ENCODE measurements around the gene DCAF8L2.
"Not testable (repeated sequence)": the region's sequence is repeated elsewhere in the genome, so short reads cannot be mapped to it uniquely, and the experiment has no call there.

The DCAF8L2 gene

DNA sequence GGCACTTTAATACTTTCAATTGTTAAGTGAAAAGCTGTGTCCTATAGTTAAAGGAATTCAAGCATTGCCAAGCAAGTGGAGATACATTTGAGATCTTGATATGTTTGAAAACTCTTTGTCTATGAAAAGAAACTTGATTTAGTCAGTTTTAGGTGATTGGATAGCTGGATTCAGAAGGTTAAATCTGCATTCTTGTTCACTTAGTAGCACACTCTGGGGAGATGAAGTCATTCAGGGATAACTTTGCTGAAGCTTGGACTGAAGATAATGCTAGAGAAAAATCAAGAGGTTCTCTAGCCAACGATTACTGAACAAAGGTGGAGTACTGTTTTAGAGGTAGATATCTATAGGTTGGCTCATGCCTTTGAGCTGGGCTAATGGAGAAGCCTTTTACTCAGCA is 90.6 kb downstream of the DCAF8L2 start:
- DNase-seq = no peak

DNA sequence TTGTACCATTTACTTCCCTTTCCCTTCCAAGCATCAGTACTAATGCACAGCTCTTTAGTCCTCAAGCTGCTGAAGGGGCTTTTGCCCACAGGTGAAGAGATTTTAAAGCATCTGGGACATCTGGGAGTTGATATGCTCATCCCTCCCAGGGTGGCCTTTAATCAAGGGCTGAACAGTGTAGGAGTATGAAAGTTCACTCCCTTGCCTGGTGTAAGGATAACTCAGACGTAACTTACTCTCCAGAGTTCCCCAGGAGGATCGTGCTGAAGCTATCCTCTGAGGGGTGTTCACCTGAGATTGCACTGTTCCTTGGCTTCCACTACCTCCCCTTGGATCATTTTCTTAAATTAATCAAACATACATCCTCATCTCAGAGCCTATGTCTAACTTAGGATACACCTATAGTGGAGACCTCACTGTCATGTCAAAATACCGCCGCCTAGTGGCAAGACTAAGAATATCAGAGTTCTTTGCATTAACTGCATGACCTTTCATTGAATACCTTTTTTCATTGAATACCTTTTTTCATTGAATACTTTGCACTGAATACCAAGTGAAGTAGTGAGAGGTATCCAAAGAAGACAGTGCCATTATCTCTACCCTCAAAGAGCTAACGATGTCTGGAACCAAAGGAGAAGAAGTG is 93.5 kb downstream of the DCAF8L2 start:
- not testable (repeated sequence) for DNase-seq

DNA sequence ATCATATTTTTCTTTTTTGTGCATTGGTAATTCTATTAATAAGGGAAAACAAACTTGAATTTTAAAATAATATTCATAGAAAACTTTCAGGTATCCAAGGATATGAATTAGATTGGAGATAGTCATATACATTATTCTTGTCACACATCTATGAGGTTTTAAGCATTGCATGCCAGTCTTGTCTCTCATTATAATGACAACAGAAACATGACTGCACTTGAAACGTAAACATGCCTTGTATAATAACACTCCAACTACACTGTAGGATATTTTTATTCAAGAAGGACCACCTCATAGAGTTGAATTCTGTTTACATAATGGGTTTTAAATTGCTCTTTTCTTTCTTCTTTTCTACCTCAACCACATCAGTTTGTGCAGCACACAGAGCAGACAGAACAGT is 104.5 kb downstream of the DCAF8L2 start:
- DNase-seq = no peak

DNA sequence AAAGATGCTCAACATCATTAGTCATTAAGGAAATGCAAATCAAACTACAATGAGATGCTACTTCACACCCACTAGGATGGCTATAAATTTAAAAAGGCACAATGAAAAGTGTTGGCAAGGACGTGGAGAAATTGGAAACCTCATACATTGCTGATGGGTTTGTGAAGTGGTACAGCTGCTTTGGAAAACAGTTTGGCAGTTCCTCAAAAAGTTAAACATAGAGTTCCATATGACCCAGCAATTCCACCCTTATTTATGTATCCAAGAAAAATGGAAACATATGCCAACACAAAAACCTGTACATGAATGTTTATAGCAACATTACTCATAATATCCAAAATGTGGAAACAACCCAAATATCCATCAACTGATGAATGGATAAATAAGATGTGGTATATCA is 116.4 kb downstream of the DCAF8L2 start:
- no peak for DNase-seq

DNA sequence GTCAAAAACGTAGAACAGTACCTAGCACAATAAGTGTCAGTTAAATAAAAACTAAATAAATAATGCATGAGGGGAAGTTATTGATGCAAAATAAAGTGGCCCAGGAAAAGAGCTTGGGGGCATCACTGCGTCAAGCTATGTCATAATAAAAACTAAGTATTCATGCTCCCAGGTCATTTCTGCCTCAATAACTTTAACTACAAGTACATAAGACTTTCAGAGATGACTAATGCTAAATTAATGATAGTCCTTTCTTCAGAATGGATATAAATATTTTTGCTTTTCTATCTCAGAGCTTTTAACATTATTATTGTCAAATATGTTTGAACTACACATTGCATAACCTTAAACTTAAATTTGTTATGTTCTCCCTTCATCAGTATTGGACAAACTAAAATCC is 125.5 kb downstream of the DCAF8L2 start:
- DNase-seq = no peak

DNA sequence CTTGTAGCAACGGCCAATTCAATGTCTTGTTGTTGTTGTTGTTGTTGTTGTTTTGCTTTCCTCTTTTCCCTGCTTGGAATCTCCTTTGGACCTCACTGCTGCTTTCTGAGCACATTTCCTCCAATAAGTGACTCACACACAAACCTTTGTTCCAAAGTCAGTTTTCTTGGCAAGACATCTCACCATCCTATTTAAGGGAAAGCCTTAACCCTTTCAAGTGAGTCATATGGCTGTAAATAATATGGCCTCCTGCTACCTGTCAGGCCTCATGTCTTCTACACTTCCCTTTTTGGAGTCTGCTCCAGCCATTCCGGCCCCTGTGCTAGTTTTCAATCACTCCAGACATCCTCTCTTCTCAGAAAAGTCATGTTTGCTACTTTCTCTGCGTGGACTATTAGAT is 138.1 kb downstream of the DCAF8L2 start:
- DNase-seq = no peak

DNA sequence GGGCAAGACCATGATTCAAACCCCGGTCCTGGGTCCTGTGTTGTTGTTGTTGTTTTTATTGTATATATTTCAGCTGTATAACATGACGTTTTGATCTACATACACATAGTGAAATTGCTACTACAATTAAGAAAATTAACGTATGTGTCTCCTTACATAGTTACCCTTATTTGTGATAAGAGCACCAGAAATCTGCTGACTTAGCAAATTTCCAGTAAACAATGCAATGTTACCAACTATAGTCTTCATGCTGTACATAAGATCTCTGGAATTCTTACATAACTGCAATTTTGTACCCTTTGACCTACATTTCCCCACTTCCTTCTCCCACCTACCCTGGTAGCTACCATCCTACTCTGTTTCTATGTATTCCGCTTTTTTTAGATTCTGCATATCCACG is 141.8 kb downstream of the DCAF8L2 start:
- DNase-seq = no peak

DNA sequence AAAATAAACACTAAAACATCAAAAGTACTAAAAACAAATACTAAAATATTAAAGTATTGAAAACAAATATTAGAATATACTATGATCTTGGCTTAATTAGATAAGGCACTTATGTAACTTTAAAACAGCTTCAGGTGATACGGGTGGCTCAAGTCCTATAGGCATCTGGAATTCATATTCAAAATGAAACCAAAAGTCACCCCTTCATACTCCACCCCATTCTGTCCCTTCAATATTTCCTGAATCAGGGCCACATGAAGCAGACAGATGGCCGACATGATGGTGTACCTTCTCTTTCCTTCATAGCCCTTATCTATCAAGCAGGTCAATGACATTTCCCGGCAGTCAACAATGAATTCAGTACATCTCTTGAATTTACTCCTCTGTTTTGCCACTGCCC is 145.8 kb downstream of the DCAF8L2 start:
- DNase-seq = no peak

DNA sequence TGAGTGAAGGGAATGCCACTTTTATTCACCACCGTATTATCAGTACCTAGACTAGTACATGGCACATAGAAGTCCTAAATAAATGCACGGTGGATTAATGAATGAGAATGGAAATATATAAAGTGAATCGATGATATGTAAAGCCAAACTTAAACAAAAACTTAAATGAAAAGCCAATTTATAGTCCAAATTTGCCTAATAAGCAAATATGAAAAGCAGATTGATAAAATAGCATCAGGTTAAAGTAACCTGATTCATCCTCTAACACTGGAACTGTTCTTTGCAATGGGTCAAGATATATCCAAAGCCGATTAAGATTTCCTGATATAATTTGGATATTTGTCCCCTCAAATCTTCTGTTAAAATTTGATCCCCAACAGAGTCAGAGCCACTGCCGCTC is 150.8 kb downstream of the DCAF8L2 start:
- no peak for DNase-seq

DNA sequence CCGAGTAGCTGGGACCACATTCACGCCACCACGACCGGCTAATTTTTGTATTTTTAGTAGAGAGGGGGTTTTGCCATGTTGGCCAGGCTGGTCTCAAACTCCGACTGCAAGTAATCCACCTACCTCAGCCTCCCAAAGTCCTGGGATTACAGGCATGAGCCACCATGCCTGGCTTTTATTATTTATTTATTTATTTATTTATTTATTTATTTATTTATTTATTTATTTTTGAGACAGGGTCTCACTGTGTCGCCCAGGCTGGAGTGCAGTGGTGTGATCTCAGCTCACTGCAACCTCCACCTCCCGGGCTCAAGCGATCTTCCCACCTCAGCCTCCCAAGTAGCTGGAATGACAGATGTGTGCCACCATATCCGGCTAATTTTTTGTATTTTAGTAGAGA is 153.4 kb downstream of the DCAF8L2 start:
- not testable (repeated sequence) for DNase-seq

DNA sequence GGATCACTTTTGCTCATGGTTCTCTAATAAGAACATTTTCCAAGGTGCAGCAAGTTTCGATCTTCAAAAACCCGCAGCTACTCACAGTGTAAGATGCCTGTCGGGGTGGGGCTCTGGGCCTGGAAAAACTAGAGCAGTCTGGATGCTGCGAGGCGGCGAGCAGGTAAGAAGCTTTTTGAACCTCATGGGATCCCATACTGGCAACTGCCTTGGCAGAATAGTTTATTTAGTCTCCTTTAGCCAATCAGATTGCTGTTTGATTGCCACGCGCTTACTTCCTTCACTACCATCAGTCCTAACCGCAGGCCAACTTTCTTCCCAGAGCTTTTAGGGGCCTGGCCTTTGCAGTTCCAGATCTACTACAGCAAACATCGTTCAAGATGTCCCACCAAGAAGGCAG is 156.4 kb downstream of the DCAF8L2 start:
- DNase-seq = no peak

DNA sequence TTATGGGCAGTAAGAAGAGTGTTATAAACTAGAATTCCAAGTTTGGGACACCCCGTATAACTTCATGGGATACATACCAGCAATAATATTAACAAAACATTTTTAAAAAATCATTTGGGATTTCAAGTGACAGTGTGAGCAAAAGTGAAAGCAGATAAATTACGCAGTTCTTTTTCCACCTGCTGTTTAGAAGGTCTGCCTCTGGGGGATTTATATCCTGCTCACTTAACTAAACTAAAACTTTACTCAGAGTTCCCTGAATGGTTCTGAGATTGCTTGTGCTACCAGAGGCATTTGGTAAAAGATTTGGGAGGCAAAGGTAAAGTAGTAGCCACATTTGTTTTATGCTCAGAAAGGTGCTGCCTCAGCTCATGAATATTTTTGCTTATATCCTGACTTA is 160.2 kb downstream of the DCAF8L2 start:
- DNase-seq = not testable (repeated sequence)

DNA sequence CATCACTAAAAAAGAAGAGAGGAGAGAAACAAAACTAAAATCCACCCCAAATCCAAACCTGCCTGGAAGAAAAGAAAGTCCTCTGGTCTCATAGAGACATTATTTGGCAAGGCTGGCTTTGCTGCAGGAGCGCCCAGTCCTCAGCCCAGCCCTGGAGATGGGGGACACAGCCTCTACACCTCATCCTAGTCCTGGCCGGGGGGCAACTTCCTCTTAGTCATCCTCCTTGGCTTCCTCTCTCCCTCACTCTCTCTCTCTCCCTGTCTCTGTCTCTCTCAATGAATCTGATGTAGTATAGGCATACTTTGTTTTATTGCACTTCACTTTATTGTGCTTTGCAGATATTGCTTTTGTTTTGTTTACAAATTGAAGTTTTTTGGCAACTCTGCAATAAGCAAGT is 161.8 kb downstream of the DCAF8L2 start:
- no peak for DNase-seq

DNA sequence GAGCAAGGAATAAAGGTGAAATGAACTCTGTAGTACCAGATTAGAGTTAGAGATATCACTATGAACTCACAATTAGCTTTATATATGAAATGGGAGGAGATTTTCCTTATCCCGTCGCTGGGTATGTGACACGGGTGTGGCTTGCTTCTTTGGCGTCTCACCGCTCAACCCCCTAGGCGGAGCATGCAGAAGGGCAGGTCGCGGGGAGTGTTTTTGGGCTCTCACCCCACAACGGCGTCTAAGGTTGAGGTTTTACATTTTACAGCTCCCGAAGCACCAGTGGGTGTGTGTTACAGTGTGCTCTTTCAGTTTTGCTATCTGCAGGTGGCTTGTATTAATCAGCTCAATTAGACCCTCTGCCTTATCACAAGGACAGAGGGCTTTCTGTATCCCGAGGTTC is 175.6 kb downstream of the DCAF8L2 start:
- DNase-seq = no peak

DNA sequence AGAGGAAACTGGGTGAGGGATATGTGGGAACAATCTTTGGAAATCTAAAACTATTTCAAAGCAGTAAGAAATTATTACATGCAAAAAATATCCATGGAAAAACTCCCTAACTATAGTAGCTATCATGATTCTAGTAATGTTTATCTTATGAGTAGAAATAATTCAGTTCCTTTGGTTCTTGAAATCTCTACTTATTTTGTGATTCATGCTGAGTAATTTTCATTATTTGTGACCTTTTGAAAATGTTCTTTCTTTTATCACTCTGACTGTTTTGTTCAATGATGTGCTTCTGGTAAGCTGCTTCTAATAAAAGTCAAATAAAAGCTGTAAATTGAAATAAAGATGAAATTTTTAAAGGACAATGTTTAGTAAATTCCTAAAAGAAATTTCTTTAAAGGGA is 177.2 kb downstream of the DCAF8L2 start:
- DNase-seq = no peak

DNA sequence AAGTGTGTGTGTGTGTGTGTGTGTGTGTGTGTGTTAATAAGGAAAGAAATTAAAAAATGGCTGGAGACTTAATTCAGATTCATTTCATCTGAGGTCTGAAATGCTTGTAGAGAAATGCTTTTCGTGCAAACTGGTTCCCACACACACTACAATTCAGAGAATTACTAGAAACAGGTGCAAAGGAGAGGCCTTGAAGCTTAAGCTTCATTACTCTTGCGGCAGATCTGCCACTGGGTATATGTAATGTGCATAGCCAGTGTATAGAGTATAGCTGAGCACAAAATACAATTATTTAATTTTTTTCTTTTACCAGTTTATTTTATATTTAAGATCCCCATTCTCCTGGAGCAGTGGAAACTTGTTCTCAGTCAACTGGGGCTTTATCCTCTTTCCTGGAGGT is 185.8 kb downstream of the DCAF8L2 start:
- no peak for DNase-seq

DNA sequence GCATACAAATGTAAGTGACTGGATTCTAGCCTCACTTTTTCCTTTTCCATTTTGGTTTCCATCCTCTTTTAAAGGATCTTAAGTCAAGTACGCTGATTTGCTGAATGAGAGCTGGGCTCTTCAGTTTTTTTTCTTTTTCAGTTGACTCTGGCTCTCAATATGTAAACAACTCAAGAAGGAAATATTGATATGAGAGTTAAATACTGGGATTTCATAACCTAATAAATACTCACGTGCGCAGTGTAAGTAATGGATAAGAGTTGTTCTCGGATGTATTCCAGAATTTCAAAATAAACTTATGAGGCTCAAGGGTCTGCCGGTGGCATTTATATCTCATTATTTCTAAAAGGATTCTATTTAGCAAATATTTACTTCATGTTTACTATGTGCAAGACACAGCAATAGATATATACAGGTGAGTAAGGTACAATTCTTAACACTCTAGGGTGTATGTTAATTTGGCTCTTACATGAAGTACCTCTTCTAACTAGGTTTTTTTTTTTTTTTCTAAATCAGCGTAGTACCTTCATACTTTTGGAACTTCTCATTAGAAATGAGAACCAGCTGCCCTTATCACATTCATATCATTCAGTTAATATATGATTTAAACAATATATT is 206.6 kb downstream of the DCAF8L2 start:
- no peak for DNase-seq

DNA sequence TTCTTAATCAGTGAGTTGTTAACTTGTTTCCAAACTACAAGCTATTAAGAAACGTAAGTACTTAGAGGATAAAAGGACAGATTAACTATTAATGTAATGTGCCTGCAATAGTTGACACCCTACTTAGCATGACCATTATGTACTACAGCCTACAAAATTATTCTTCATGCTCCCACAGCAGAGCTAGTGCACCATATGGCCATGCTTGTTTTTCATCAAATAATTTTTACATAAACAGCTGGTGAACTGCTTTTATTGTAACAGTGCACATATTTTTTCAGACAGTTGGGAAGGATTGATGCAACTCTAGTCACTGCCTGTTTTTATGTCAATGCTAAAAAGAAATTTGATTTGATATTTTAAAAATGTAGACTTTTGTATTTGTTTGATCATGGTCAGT is 207.4 kb downstream of the DCAF8L2 start:
- DNase-seq = no peak

All from femur (tissue), 1 donor.